ENCODE measurements around the gene PDK3. TPM values are rescaled to one million over a fixed set of nuclear protein-coding genes. Genes with fewer than 3 reads are reported as not detected.

The PDK3 gene
- total RNA-seq, 1 experiment from 2014 or later: 20.1 TPM

DNA sequence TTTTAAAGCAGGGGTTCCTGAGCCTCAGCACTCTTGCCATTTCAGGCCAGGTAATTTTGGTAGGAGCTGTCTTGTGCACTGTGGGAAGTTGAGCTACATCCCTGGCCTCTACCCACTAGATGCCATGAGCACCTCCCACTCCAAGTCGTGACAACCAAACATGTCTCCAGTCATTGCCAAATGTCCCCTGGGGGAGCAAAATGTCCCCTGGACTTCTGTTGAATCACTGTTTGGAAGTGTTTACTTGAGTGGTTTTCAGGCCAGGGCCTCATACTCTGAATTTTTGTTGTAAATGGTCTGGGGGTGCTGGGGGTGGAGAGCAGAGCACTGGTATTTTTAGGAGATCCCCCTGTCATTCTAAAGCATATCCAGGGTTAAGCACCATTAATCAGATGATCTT lies 3.2 kb downstream of the PDK3 start:
- Histone ChIP-seq H3K9me2 (replicated peaks; ENCODE audit: insufficient read depth, low read length) (no peaks in the 10 kb centered on the region), H4K20me1 (ENCODE audit: insufficient read depth, low read depth, low read length) (no peaks in the 10 kb centered on the region; the same call in 1 of the 2 replicates), H3K79me2 (ENCODE audit: low read length) (no peaks in the 10 kb centered on the region), H3K36me3 (ENCODE audit: insufficient read depth, low read length) (no peaks in the 10 kb centered on the region), H3K9ac (ENCODE audit: low read length) (no peak overlapping the region), H2AFZ (ENCODE audit: low read length) (no peak overlapping the region), H3K4me3 (ENCODE audit: low read length) (no peak overlapping the region), H3K9me3 (ENCODE audit: low read length) (no peaks in the 10 kb centered on the region), H3K27me3 (ENCODE audit: low read length) (no peaks in the 10 kb centered on the region), H3K4me1 (ENCODE audit: low read length) (peaks cover 24% of the 10 kb centered on the region), H3K27ac (ENCODE audit: low read length) (no peak overlapping the region), H3K4me2 (ENCODE audit: low read depth, low read length, poor library complexity, severe bottlenecking) (no peak overlapping the region)
- no peak for DNase-seq

DNA sequence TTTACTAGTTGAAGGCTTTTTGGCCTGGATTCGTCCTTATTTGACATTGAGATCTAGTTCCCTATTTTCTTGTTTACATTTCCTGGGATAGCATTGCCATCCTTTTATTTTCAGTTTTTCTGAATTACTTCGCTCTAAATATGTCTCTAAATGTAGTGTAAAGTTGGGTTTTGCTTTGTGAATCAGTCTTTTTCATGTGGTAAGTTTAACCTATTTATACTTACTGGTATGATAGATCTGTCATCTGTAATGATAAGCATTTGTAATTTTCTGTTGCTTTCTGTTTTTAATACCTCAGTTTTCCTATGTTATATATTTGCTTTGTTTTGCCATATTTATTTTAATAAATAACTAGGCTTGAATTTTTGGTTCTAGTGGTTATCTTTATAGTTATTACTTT lies 6.7 kb downstream of the PDK3 start:
- no peak overlapping the region for H2AFZ ChIP-seq (ENCODE audit: low read length)
- no peaks in the 10 kb centered on the region for H3K36me3 ChIP-seq (ENCODE audit: insufficient read depth, low read length)
- H3K4me3 ChIP-seq (ENCODE audit: low read length): no peak overlapping the region
- no peak overlapping the region for H3K27ac ChIP-seq (ENCODE audit: low read length)
- no peak overlapping the region for H3K9ac ChIP-seq (ENCODE audit: low read length)
- no peak overlapping the region for H3K4me2 ChIP-seq (ENCODE audit: low read depth, low read length, poor library complexity, severe bottlenecking)
- DNase-seq: no peak
- H3K9me2 ChIP-seq (replicated peaks; ENCODE audit: insufficient read depth, low read length): no peaks in the 10 kb centered on the region
- H3K27me3 ChIP-seq (ENCODE audit: low read length): no peaks in the 10 kb centered on the region
- H3K9me3 ChIP-seq (ENCODE audit: low read length): no peaks in the 10 kb centered on the region
- H4K20me1 ChIP-seq (ENCODE audit: insufficient read depth, low read depth, low read length): no peaks in the 10 kb centered on the region
- H3K79me2 ChIP-seq (ENCODE audit: low read length): no peaks in the 10 kb centered on the region
- H3K4me1 ChIP-seq (ENCODE audit: low read length): no peaks in the 10 kb centered on the region

DNA sequence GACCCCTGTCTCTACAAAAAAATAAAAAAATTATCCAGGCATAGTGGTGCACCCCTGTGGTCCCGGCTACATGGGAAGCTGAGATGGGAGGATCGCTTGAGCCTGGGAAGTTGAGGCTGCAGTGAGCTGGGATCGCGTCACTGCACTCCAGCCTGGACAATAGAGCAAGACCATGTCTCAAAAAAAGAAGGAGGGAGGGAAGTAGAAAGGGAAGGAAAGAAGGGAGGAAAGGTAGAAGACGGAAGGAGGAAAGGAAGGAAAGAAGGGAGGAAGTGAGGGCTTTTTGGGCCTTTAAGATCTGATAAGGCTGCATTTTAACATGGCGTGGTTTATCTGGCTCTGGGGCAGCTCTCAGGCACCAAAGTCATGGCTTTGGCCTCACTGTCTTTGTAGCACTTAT lies 10.4 kb downstream of the PDK3 start:
- no peaks in the 10 kb centered on the region for H3K27me3 ChIP-seq (ENCODE audit: low read length)
- no peaks in the 10 kb centered on the region for H3K79me2 ChIP-seq (ENCODE audit: low read length)
- peaks cover 5% of the 10 kb centered on the region; the same call in 1 of the 2 replicates for H3K4me1 ChIP-seq (ENCODE audit: low read length)
- no peak overlapping the region for H3K27ac ChIP-seq (ENCODE audit: low read length)
- no peak for DNase-seq
- H3K36me3 ChIP-seq (ENCODE audit: insufficient read depth, low read length): no peaks in the 10 kb centered on the region
- H3K9me3 ChIP-seq (ENCODE audit: low read length): no peaks in the 10 kb centered on the region
- no peaks in the 10 kb centered on the region for H3K9me2 ChIP-seq (replicated peaks; ENCODE audit: insufficient read depth, low read length)
- H3K4me3 ChIP-seq (ENCODE audit: low read length): no peak overlapping the region
- H3K4me2 ChIP-seq (ENCODE audit: low read depth, low read length, poor library complexity, severe bottlenecking): no peak overlapping the region
- H4K20me1 ChIP-seq (ENCODE audit: insufficient read depth, low read depth, low read length): no peaks in the 10 kb centered on the region
- H2AFZ ChIP-seq (ENCODE audit: low read length): no peak overlapping the region
- H3K9ac ChIP-seq (ENCODE audit: low read length): no peak overlapping the region

DNA sequence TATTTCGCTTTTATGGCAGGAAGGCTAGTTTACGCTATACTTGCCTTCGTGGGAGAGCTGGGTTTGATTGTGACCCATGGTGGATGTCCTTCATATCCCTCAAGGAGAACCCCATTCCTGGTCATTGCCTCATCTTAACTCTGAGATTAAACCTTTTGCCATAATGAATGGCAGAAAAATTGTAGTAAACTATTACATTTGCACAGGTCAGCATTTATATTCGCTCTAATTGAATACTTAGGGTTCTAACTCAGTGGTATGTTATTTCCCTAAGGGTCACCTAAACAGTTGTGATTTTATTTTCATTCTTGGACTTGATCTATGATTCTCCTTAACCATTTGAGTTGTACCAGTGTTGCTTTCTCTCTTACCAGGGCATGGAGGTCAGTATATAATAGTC lies 13.4 kb downstream of the PDK3 start:
- no peak overlapping the region for H3K4me2 ChIP-seq (ENCODE audit: low read depth, low read length, poor library complexity, severe bottlenecking)
- peaks cover 5% of the 10 kb centered on the region; the same call in 1 of the 2 replicates for H3K4me1 ChIP-seq (ENCODE audit: low read length)
- H3K36me3 ChIP-seq (ENCODE audit: insufficient read depth, low read length): no peaks in the 10 kb centered on the region
- H3K4me3 ChIP-seq (ENCODE audit: low read length): no peak overlapping the region
- H4K20me1 ChIP-seq (ENCODE audit: insufficient read depth, low read depth, low read length): no peaks in the 10 kb centered on the region
- no peaks in the 10 kb centered on the region for H3K79me2 ChIP-seq (ENCODE audit: low read length)
- H3K27ac ChIP-seq (ENCODE audit: low read length): no peak overlapping the region
- no peaks in the 10 kb centered on the region for H3K27me3 ChIP-seq (ENCODE audit: low read length)
- no peaks in the 10 kb centered on the region for H3K9me3 ChIP-seq (ENCODE audit: low read length)
- no peaks in the 10 kb centered on the region for H3K9me2 ChIP-seq (replicated peaks; ENCODE audit: insufficient read depth, low read length)
- no peak for DNase-seq
- no peak overlapping the region for H2AFZ ChIP-seq (ENCODE audit: low read length)
- no peak overlapping the region for H3K9ac ChIP-seq (ENCODE audit: low read length)

DNA sequence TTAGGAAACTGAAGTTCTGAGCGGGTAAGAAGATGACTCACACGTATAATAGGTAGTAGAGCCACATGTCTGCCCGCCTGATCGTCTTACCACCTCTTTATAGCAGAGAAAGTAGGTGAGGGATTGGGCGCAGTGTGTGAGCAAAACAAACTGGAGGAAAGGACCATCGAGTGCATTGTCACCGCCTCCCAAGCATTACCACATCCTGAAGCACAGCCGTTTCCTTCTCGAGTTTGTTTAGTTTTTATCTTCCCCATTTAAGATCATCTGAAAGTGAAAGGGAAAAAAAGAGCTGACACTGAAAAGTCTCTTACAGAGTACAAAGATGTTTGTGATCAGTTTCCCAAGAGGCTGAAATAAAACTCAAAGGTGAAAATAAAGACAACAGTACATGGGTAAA lies 14.8 kb downstream of the PDK3 start:
- H3K9ac ChIP-seq (ENCODE audit: low read length): no peak overlapping the region
- H3K27me3 ChIP-seq (ENCODE audit: low read length): no peaks in the 10 kb centered on the region
- H3K9me3 ChIP-seq (ENCODE audit: low read length): no peaks in the 10 kb centered on the region
- no peaks in the 10 kb centered on the region for H3K36me3 ChIP-seq (ENCODE audit: insufficient read depth, low read length)
- H3K9me2 ChIP-seq (replicated peaks; ENCODE audit: insufficient read depth, low read length): no peaks in the 10 kb centered on the region
- no peak overlapping the region for H3K27ac ChIP-seq (ENCODE audit: low read length)
- H3K79me2 ChIP-seq (ENCODE audit: low read length): no peaks in the 10 kb centered on the region
- peaks cover 5% of the 10 kb centered on the region; the same call in 1 of the 2 replicates for H3K4me1 ChIP-seq (ENCODE audit: low read length)
- peak overlapping the region; percentile 23 for H3K4me2 ChIP-seq (ENCODE audit: low read depth, low read length, poor library complexity, severe bottlenecking)
- no peak overlapping the region for H2AFZ ChIP-seq (ENCODE audit: low read length)
- H3K4me3 ChIP-seq (ENCODE audit: low read length): peak overlapping the region; percentile 36; the same call in 1 of the 2 replicates
- DNase-seq: no peak
- H4K20me1 ChIP-seq (ENCODE audit: insufficient read depth, low read depth, low read length): no peaks in the 10 kb centered on the region

DNA sequence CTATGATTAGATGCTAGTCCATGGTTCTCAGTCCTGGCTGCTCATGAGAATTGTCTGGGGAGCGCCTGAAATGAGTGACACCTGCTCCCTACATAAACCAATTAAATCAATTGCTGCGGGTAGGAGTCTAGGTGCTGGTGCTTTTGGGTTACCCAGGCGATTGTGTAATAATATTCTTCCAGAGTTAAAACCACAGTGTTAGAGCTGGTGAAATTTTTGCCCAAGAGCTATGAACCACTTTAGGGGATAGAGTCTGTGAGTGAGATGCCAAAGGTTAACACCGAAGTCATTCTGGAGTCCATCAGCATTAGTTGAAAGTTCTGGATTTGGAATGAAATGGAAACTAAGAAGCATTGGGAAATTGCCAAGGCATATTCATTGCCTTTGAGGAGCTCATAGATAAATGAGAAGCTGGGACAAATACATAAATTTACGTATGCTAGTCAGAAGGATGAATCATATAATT lies 15.3 kb downstream of the PDK3 start:
- no peak overlapping the region for H2AFZ ChIP-seq (ENCODE audit: low read length)
- no peak overlapping the region for H3K9ac ChIP-seq (ENCODE audit: low read length)
- no peaks in the 10 kb centered on the region for H3K9me3 ChIP-seq (ENCODE audit: low read length)
- H4K20me1 ChIP-seq (ENCODE audit: insufficient read depth, low read depth, low read length): no peaks in the 10 kb centered on the region
- no peaks in the 10 kb centered on the region for H3K27me3 ChIP-seq (ENCODE audit: low read length)
- H3K36me3 ChIP-seq (ENCODE audit: insufficient read depth, low read length): no peaks in the 10 kb centered on the region
- H3K27ac ChIP-seq (ENCODE audit: low read length): no peak overlapping the region
- H3K4me3 ChIP-seq (ENCODE audit: low read length): no peak overlapping the region
- H3K4me1 ChIP-seq (ENCODE audit: low read length): peaks cover 5% of the 10 kb centered on the region; the same call in 1 of the 2 replicates
- no peak for DNase-seq
- H3K4me2 ChIP-seq (ENCODE audit: low read depth, low read length, poor library complexity, severe bottlenecking): no peak overlapping the region
- H3K79me2 ChIP-seq (ENCODE audit: low read length): no peaks in the 10 kb centered on the region
- H3K9me2 ChIP-seq (replicated peaks; ENCODE audit: insufficient read depth, low read length): no peaks in the 10 kb centered on the region

DNA sequence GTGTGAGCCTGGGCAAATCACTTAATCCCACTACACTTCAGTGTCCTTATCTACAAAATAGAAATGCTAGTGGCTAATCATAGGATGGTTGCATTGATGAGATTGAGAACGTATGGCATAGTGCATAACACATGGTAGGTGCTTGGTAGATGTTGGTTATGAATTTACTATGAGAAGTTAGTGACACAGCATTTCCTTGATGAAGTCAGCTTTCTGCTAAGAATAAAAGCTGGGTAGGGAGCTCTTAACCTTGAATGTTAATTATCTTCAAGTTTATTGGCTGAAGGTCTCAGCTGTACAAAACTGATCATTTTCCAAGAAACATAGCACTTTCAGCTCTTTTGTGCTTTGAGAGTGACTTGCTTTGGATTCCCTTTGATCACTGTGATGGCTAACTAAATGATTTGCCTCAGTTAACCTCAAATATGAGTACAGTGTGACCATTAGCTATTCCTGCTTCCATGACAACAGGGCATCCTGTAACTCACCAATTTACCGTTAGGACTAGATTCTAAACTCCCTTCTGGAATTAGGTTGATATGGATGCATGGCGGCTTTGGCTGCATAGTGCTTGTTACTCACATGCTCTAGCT lies 17.8 kb downstream of the PDK3 start:
- no peak for DNase-seq
- no peaks in the 10 kb centered on the region for H3K79me2 ChIP-seq (ENCODE audit: low read length)
- peaks cover 5% of the 10 kb centered on the region; the same call in 1 of the 2 replicates for H3K4me1 ChIP-seq (ENCODE audit: low read length)
- H3K27ac ChIP-seq (ENCODE audit: low read length): no peak overlapping the region
- no peak overlapping the region for H3K4me2 ChIP-seq (ENCODE audit: low read depth, low read length, poor library complexity, severe bottlenecking)
- no peaks in the 10 kb centered on the region for H3K9me2 ChIP-seq (replicated peaks; ENCODE audit: insufficient read depth, low read length)
- no peaks in the 10 kb centered on the region for H3K36me3 ChIP-seq (ENCODE audit: insufficient read depth, low read length)
- no peak overlapping the region for H3K9ac ChIP-seq (ENCODE audit: low read length)
- H4K20me1 ChIP-seq (ENCODE audit: insufficient read depth, low read depth, low read length): no peaks in the 10 kb centered on the region
- H2AFZ ChIP-seq (ENCODE audit: low read length): no peak overlapping the region
- H3K9me3 ChIP-seq (ENCODE audit: low read length): no peaks in the 10 kb centered on the region
- no peak overlapping the region for H3K4me3 ChIP-seq (ENCODE audit: low read length)
- no peaks in the 10 kb centered on the region for H3K27me3 ChIP-seq (ENCODE audit: low read length)

DNA sequence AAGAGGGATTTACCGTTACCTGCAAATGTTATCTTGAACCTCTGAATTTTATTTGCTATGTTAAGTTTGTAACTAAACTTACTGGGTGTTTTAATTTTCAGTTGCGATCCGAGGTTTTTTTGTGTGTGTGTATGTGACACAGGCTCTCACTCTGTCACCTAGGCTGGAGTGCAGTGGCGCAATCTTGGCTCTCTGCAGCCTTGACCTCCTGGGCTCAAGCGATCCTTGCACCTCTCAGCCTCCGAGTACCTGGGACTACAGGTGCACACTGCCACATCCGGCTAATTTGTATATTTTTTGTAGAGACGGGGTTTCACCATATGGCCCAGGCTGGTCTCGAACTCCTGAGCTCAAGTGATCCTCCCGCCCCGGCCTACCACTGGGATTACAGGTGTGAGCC lies 18.5 kb downstream of the PDK3 start:
- no peaks in the 10 kb centered on the region for H3K9me2 ChIP-seq (replicated peaks; ENCODE audit: insufficient read depth, low read length)
- no peak overlapping the region for H2AFZ ChIP-seq (ENCODE audit: low read length)
- peaks cover 5% of the 10 kb centered on the region; the same call in 1 of the 2 replicates for H3K4me1 ChIP-seq (ENCODE audit: low read length)
- no peak overlapping the region for H3K27ac ChIP-seq (ENCODE audit: low read length)
- no peak overlapping the region for H3K4me3 ChIP-seq (ENCODE audit: low read length)
- no peaks in the 10 kb centered on the region for H3K79me2 ChIP-seq (ENCODE audit: low read length)
- H3K9me3 ChIP-seq (ENCODE audit: low read length): no peaks in the 10 kb centered on the region
- H3K4me2 ChIP-seq (ENCODE audit: low read depth, low read length, poor library complexity, severe bottlenecking): no peak overlapping the region
- H3K27me3 ChIP-seq (ENCODE audit: low read length): no peaks in the 10 kb centered on the region
- no peaks in the 10 kb centered on the region for H3K36me3 ChIP-seq (ENCODE audit: insufficient read depth, low read length)
- H4K20me1 ChIP-seq (ENCODE audit: insufficient read depth, low read depth, low read length): no peaks in the 10 kb centered on the region
- H3K9ac ChIP-seq (ENCODE audit: low read length): no peak overlapping the region
- no peak for DNase-seq
